Aorta (tissue), 5 donors: ENCODE results near the gene AP1G2. TPM values are rescaled to one million over a fixed set of nuclear protein-coding genes. Genes with fewer than 3 reads are reported as not detected.

Experiments used
- ATAC-seq: fragments of 200-7000 bp; cut with Tn5 transposase; one replicate; pipeline ENCODE4 v1.9.1; 2022; ENCODE audit warnings: moderate library complexity; ENCODE audit not compliant: low FRiP score
- DNase-seq, 2 donors: peaks; one replicate each; pipeline ENCODE4 v3.0.0-alpha.2; 2020
- H3K27ac ChIP-seq, 2 donors: one replicate each; pipeline ENCODE4 v1.5.1; 2013; ENCODE audit warnings: low read length in 2 of 2, mild to moderate bottlenecking in 2 of 2, moderate library complexity in 2 of 2, control low read depth in 1 of 2, inconsistent platforms in 1 of 2, low read depth in 1 of 2
- H3K27me3 ChIP-seq, 2 donors: one replicate each; pipeline ENCODE4 v1.6.1; 2013; ENCODE audit warnings: control low read depth in 1 of 2, low read length in 1 of 2, mild to moderate bottlenecking in 1 of 2, moderate library complexity in 1 of 2; ENCODE audit not compliant: insufficient read depth in 2 of 2, control insufficient read depth in 1 of 2
- H3K36me3 ChIP-seq, 2 donors: one replicate each; pipeline ENCODE4 v1.6.1; 2013; ENCODE audit warnings: control low read depth in 1 of 2, low read length in 1 of 2, mild to moderate bottlenecking in 1 of 2; ENCODE audit not compliant: insufficient read depth in 2 of 2, control insufficient read depth in 1 of 2
- H3K4me1 ChIP-seq, 2 donors: one replicate each; pipeline ENCODE4 v1.6.1; 2013; ENCODE audit warnings: low read length in 2 of 2, control low read depth in 1 of 2, mild to moderate bottlenecking in 1 of 2, moderate library complexity in 1 of 2; ENCODE audit not compliant: insufficient read depth in 2 of 2, control insufficient read depth in 1 of 2
- H3K4me3 ChIP-seq, 2 donors: one replicate each; pipeline ENCODE4 v1.5.1; 2013; ENCODE audit warnings: low read length in 2 of 2, control low read depth in 1 of 2, mild to moderate bottlenecking in 1 of 2
- H3K9me3 ChIP-seq: one replicate; pipeline ENCODE4 v1.6.1; 2013; ENCODE audit warnings: mild to moderate bottlenecking, low read length; ENCODE audit not compliant: control insufficient read depth
- WGBS, 2 donors: extraction: QIAGEN DNeasy Blood & Tissue Kit; methylation state at CpG; one replicate each; pipeline ENCODE4 v1.1.7; 2013; 5-methylcytosine and 5-hydroxymethylcytosine counted together
- intact Hi-C, 2 donors: fragments of 100-400 bp; cut with DNase I; formaldehyde crosslinking; loops; one replicate each; pipeline versions ENCODE4 v1.14.2 to v1.15.0; 2022
- polyA plus RNA-seq, 2 donors: library from polyadenylated mRNA; stranded (reverse); fragments of 200-250 nt; gene quantifications; one replicate each; pipeline ENCODE4 v1.2.3, GENCODE V29; 2013
- total RNA-seq, 2 donors: library from RNA; stranded (reverse); fragmentation: NEBNext Ultra II Directional; extraction: Animal tissue kit (Norgen Biotek cat#: 25700); gene quantifications; one replicate each; pipeline ENCODE4 v1.2.1, GENCODE V29; 2021
- donor health status: healthy with polysubstance abuse.
- donor health status: Bipolar disorder and iron deficiency.
- donor health status: DM: no; HTN: no; CAD: no.
- donor health status: DM: no; HTN: no; CAD: no.
- donor health status: DM: yes; HTN: yes; CAD: no.

The AP1G2 gene
- total and polyA plus RNA-seq, 4 donors: 17.5 to 78.6 (median 56.3) TPM

GRCh38 chr14:23521785-23522640 is 45.6 kb downstream of the AP1G2 start:
- Histone ChIP-seq H3K36me3 (no peaks in the 10 kb centered on the region), H3K4me1 (no peaks in the 10 kb centered on the region), H3K27me3 (no peaks in the 10 kb centered on the region), H3K9me3 (no peaks in the 10 kb centered on the region), H3K4me3 (no peak overlapping the region), H3K27ac (no peak overlapping the region)
- 88 to 89% methylated on average over 20 of the region's 20 CpGs for WGBS, 2 donors
- intact Hi-C loops: no loop called here
- DNase-seq (no peak), ATAC-seq (no peak)

- intact Hi-C loops: no loop called here
- 73 to 77% methylated on average over 14 of the region's 14 CpGs for WGBS, 2 donors
Measured at GRCh38 chr14:23520899-23521533, 46.6 kb downstream of the AP1G2 start.

GRCh38 chr14:23518709-23519108 is 48.9 kb downstream of the AP1G2 start:
- Histone ChIP-seq H3K4me3 (no peak overlapping the region), H3K4me1 (no peaks in the 10 kb centered on the region), H3K36me3 (no peaks in the 10 kb centered on the region), H3K27me3 (no peaks in the 10 kb centered on the region), H3K27ac (no peak overlapping the region), H3K9me3 (no peaks in the 10 kb centered on the region)
- ATAC-seq (no peak), DNase-seq (no peak)
- WGBS, 2 donors: 64 to 71% methylated on average over 4 of the region's 4 CpGs
- intact Hi-C loops: no loop called here

More at GRCh38 chr14:23520899-23521533, 46.6 kb downstream of the AP1G2 start:
- ATAC-seq (no peak), DNase-seq (no peak)
- no peaks in the 10 kb centered on the region for H3K4me1 ChIP-seq
- no peaks in the 10 kb centered on the region for H3K27me3 ChIP-seq
- H3K4me3 ChIP-seq: no peak overlapping the region
- H3K27ac ChIP-seq: no peak overlapping the region
- no peaks in the 10 kb centered on the region for H3K36me3 ChIP-seq
- H3K9me3 ChIP-seq: no peaks in the 10 kb centered on the region

GRCh38 chr14:23517650-23518326 is 49.8 kb downstream of the AP1G2 start:
- Histone ChIP-seq H3K36me3 (no peaks in the 10 kb centered on the region), H3K4me3 (no peak overlapping the region), H3K27ac (no peak overlapping the region), H3K9me3 (no peaks in the 10 kb centered on the region), H3K4me1 (no peaks in the 10 kb centered on the region), H3K27me3 (no peaks in the 10 kb centered on the region)
- WGBS, 2 donors: 64 to 69% methylated on average over 6 of the region's 6 CpGs
- DNase-seq: no peak
- no peak for ATAC-seq
- intact Hi-C loops: no loop called here

GRCh38 chr14:23514644-23514957 is 53.0 kb downstream of the AP1G2 start:
- ATAC-seq: no peak
- no peak for DNase-seq
- WGBS, 2 donors: 42 to 54% methylated on average over 3 of the region's 3 CpGs
- H3K27ac ChIP-seq: no peak overlapping the region
- no peaks in the 10 kb centered on the region for H3K9me3 ChIP-seq
- H3K36me3 ChIP-seq: no peaks in the 10 kb centered on the region
- H3K4me1 ChIP-seq: no peaks in the 10 kb centered on the region
- no peak overlapping the region for H3K4me3 ChIP-seq
- intact Hi-C loops: no loop called here
- no peaks in the 10 kb centered on the region for H3K27me3 ChIP-seq

- 78 to 80% methylated on average over 8 of the region's 8 CpGs for WGBS, 2 donors
- peaks cover 0 to 2% of the 10 kb centered on the region in 2 donors for H3K36me3 ChIP-seq
- no peak overlapping the region for H3K27ac ChIP-seq
- no peaks in the 10 kb centered on the region for H3K9me3 ChIP-seq
- no peak overlapping the region for H3K4me3 ChIP-seq
- H3K4me1 ChIP-seq: no peaks in the 10 kb centered on the region
- ATAC-seq: no peak
- intact Hi-C loops: no loop called here
- no peaks in the 10 kb centered on the region for H3K27me3 ChIP-seq
- no peak for DNase-seq
Measured at GRCh38 chr14:23513818-23514643, 53.6 kb downstream of the AP1G2 start.

- no peaks in the 10 kb centered on the region for H3K9me3 ChIP-seq
- ATAC-seq (peak; percentile 20), DNase-seq (no peak)
- no peak overlapping the region for H3K4me3 ChIP-seq
- intact Hi-C loops: no loop called here
- H3K27me3 ChIP-seq: no peaks in the 10 kb centered on the region
- H3K36me3 ChIP-seq: peaks cover 0 to 2% of the 10 kb centered on the region in 2 donors
- H3K27ac ChIP-seq: no peak overlapping the region
- H3K4me1 ChIP-seq: no peaks in the 10 kb centered on the region
- WGBS, 2 donors: 81 to 84% methylated on average over 23 to 25 of the region's 25 CpGs
Measured at GRCh38 chr14:23513005-23513817, 54.4 kb downstream of the AP1G2 start.

- DNase-seq (no peak), ATAC-seq (no peak)
- 36 to 50% methylated on average over 12 to 13 of the region's 13 CpGs for WGBS, 2 donors
- H3K4me1 ChIP-seq: no peaks in the 10 kb centered on the region
- peaks cover 0 to 2% of the 10 kb centered on the region in 2 donors for H3K36me3 ChIP-seq
- intact Hi-C loops: no loop called here
- no peaks in the 10 kb centered on the region for H3K9me3 ChIP-seq
- H3K4me3 ChIP-seq: no peak overlapping the region
- H3K27ac ChIP-seq: no peak overlapping the region
- H3K27me3 ChIP-seq: no peaks in the 10 kb centered on the region
Measured at GRCh38 chr14:23512156-23512555, 55.4 kb downstream of the AP1G2 start.
